Measurements from ENCODE around the gene PLPPR5. TPM values are rescaled to one million over a fixed set of nuclear protein-coding genes. Genes with fewer than 3 reads are reported as not detected.

The PLPPR5 gene
- total and polyA plus RNA-seq, 10 of the 15 experiments (the other 5 are each of a cell fraction or from before 2014, with no cell fraction given) = under 0.01 to 0.11 (median 0.02) TPM; not detected in 7

GRCh38 chr1:98985687-98986086 lies 19.0 kb downstream of the PLPPR5 start:
- SMC1A ChIA-PET (ENCODE audit: uncharacterized antibody, unreplicated experiment) = no interaction called here
- no peaks in the 10 kb centered on the region for H3K79me2 ChIP-seq (ENCODE audit: control insufficient read depth, insufficient read depth, low read length)
- no TSS peak for BruUV-seq (replicated peaks)
- no peak overlapping the region for H3K27ac ChIP-seq (ENCODE audit: control insufficient read depth, insufficient read depth)
- H3K4me2 ChIP-seq (ENCODE audit: control insufficient read depth, insufficient read depth) = no peak overlapping the region
- H2AFZ ChIP-seq (ENCODE audit: control insufficient read depth, low read depth, low read length) = no peak overlapping the region
- H3K9me3 ChIP-seq (replicated peaks; ENCODE audit: control insufficient read depth, insufficient read depth, low read length) = no peaks in the 10 kb centered on the region
- CTCF ChIA-PET = no interaction called here
- TF ChIP-seq GATAD2B (conservative IDR thresholded peaks at IDR 0.05; ENCODE audit: low read depth) = no peak
- TF ChIP-seq RFX5 (IDR thresholded peaks at IDR 0.05; ENCODE audit: low read depth, low read length) = no peak
- TF ChIP-seq NFYA (IDR thresholded peaks at IDR 0.05; ENCODE audit: borderline replicate concordance, low read depth, low read length) = no peak
- no peak for TF ChIP-seq ESRRA (IDR thresholded peaks at IDR 0.05; ENCODE audit: low read length)
- TF ChIP-seq NRF1 (conservative IDR thresholded peaks at IDR 0.05; ENCODE audit: low read depth, low read length) = no peak
- TF ChIP-seq NFXL1 (IDR thresholded peaks at IDR 0.05; ENCODE audit: borderline replicate concordance) = no peak
- TF ChIP-seq CEBPZ (IDR thresholded peaks at IDR 0.05; ENCODE audit: low read depth, low read length) = no peak
- no peak for TF ChIP-seq FOS (IDR thresholded peaks at IDR 0.05; ENCODE audit: borderline replicate concordance, extremely low read depth, insufficient read length)
- TF ChIP-seq HDAC2 (IDR thresholded peaks at IDR 0.05) = no peak
- in situ Hi-C loops (cut with MboI) (no loop called here), intact Hi-C loops (cut with micrococcal nuclease; ENCODE audit: unreplicated experiment) (no loop called here)
- DNase-seq (ENCODE audit: low read depth, low spot score) (no peak), ATAC-seq (no peak), FAIRE-seq (no peak)
- RAD21 ChIA-PET (ENCODE audit: unreplicated experiment) = no interaction called here
- no peaks in the 10 kb centered on the region for H3K27me3 ChIP-seq (replicated peaks in 1 of 2; ENCODE audit: control insufficient read depth in 2 of 2, insufficient read depth in 2 of 2, low read length in 1 of 2)
- no peaks in the 10 kb centered on the region for H3K36me3 ChIP-seq (ENCODE audit: control insufficient read depth in 2 of 2, insufficient read depth in 2 of 2, low read length in 1 of 2)
- H4K20me1 ChIP-seq (ENCODE audit: control insufficient read depth, insufficient read depth) = no peaks in the 10 kb centered on the region
- H3K9ac ChIP-seq (ENCODE audit: control insufficient read depth, insufficient read depth, low read length) = no peak overlapping the region
- 18% methylated on average over 2 of the region's 2 CpGs for WGBS (ENCODE audit: insufficient coverage, insufficient replicate concordance, low lambda C conversion rate, missing lambda C conversion rate)
- H3K4me1 ChIP-seq (ENCODE audit: control insufficient read depth, insufficient read depth, low read length) = no peaks in the 10 kb centered on the region
- no peak overlapping the region for H3K4me3 ChIP-seq
- POLR2A ChIA-PET = no interaction called here

All from GM12878 (cell line).